ENCODE data around the gene EIF2A.

Gene EIF2A

GRCh38 chr3:150603153-150603979 lies 56.8 kb downstream of the EIF2A start, which contains the start of gene SELENOT:
TSS of gene SELENOT (plus strand) at chr3:150603321. CDS start at chr3:150603363, 42 bp downstream.
- peak; percentile 100 for TF ChIP-seq ZFX (IDR thresholded peaks at IDR 0.05)
- TF ChIP-seq, protein P1, sequence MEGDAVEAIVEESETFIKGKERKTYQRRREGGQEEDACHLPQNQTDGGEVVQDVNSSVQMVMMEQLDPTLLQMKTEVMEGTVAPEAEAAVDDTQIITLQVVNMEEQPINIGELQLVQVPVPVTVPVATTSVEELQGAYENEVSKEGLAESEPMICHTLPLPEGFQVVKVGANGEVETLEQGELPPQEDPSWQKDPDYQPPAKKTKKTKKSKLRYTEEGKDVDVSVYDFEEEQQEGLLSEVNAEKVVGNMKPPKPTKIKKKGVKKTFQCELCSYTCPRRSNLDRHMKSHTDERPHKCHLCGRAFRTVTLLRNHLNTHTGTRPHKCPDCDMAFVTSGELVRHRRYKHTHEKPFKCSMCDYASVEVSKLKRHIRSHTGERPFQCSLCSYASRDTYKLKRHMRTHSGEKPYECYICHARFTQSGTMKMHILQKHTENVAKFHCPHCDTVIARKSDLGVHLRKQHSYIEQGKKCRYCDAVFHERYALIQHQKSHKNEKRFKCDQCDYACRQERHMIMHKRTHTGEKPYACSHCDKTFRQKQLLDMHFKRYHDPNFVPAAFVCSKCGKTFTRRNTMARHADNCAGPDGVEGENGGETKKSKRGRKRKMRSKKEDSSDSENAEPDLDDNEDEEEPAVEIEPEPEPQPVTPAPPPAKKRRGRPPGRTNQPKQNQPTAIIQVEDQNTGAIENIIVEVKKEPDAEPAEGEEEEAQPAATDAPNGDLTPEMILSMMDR (conservative IDR thresholded peaks at IDR 0.05), result peak; percentile 49

DNA sequence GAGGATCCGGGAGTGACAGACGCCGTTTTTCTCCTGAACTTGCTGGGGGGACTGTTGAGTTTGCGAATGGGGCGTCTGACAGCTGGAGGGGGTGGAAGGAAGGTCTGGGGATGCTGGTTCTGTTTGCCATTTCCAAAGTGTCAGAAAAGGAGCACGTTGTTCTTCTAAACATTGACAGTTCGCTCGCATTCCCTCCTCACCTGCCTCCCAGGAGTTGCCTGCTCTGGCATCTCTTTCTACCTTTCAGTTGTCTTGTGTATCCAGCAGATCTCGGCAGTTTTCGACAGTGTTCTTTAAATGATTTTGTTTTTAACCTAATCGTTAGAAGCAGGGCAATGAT lies 57.4 kb downstream of the EIF2A start:
- H3K27ac ChIP-seq, result peak overlapping the region; percentile 93
- no peak for TF ChIP-seq ZFX (IDR thresholded peaks at IDR 0.05)
- TF ChIP-seq, protein P1 (conservative IDR thresholded peaks at IDR 0.05), result no peak

More at GRCh38 chr3:150603153-150603979, 56.8 kb downstream of the EIF2A start, which contains the start of gene SELENOT:
- peak within 1 kb of the TSS; percentile 93 for H3K27ac ChIP-seq

GRCh38 chr3:150605998-150606641 lies 59.5 kb downstream of the EIF2A start:
- no peak for TF ChIP-seq ZFX (IDR thresholded peaks at IDR 0.05)
- TF ChIP-seq, protein P1 (conservative IDR thresholded peaks at IDR 0.05), result no peak

DNA sequence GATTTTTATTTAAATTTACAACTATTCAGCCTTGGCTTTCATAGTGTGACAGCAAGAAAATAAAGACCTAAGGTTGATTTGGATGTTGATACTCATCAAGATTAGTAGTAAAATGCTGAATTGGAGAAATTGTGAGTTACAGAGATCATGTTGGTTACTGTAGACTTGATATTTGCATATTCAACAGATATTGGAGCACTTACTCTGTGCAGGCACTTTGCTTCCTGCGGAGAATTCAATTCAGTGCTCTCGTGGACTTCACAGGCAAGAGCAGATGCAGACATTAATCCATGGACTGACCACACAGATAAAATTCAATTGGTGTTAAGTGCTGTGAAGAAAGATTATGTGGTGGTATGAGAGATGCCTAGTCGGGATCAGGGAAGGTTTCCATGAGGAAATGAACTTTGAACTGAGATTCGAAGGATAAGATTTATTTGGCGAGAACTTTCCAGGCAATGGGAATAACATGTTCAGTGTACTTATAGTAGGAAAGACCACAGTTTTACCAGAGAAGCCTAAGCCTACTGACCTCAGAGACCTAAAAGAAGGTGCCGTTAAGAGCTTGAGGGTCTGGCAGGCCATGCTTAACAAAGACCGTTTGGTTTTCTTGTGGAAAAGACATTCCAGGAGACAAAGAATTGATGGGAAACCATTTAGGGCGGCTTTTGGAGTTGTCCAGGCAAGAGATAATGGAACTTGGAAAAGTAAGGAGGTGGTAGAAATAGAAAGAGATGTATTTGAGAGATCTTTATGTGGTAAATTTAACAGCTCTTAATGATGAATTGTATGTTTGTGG lies 60.9 kb downstream of the EIF2A start:
- H3K27ac ChIP-seq, result no peak overlapping the region
- TF ChIP-seq, protein P1 (conservative IDR thresholded peaks at IDR 0.05), result no peak
- TF ChIP-seq ZFX (IDR thresholded peaks at IDR 0.05), result no peak

More at GRCh38 chr3:150605998-150606641, 59.5 kb downstream of the EIF2A start:
- no peak overlapping the region for H3K27ac ChIP-seq

DNA sequence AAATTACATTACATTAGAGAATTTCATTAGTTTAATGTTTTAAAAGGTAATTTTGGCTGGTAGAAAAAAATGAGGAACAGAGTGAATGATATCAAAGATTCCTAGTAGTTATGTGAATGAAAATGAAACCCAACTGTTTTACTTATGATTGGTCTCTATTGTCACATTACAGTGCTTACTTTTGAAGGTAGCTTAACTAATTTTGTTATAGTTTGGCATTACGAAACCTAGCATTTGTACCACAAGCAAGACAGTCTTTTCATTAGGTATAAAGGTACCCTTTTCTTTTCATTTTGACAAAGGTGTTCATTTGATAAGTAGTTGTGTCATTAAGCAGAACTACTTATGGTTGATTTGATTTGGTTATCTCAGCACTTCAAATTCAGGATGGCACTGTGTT lies 63.4 kb downstream of the EIF2A start:
- H3K27ac ChIP-seq, result no peak overlapping the region
- TF ChIP-seq, protein P1 (conservative IDR thresholded peaks at IDR 0.05), result no peak
- TF ChIP-seq ZFX (IDR thresholded peaks at IDR 0.05), result no peak

- no peak for TF ChIP-seq ZFX (IDR thresholded peaks at IDR 0.05)
- TF ChIP-seq, protein P1 (conservative IDR thresholded peaks at IDR 0.05), result no peak
- H3K27ac ChIP-seq, result no peak overlapping the region
These were observed 64.2 kb downstream of the EIF2A start for GRCh38 chr3:150610785-150611184.

All from C4-2B (cell line).